K562 (cell line): ENCODE results near the gene OSGEP. TPM values are rescaled to one million over a fixed set of nuclear protein-coding genes. Genes with fewer than 3 reads are reported as not detected.
A peak's percentile ranks its signal among the peaks of the same experiment; 100 is the strongest.

Source experiments
- ELF4 ChIP-seq: fragments of 450-650 bp; formaldehyde crosslinking; IDR thresholded peaks from 2 replicates; pipeline ENCODE4 v1.4.0; 2022; ENCODE audit warnings: missing genetic modification characterization
- L3MBTL2 ChIP-seq: fragments of 450-650 bp; IDR thresholded peaks from 2 replicates; pipeline ENCODE4 v1.6.1; 2016; ENCODE audit warnings: mild to moderate bottlenecking, moderate library complexity
- MCM2 ChIP-seq: fragments of 450-650 bp; IDR thresholded peaks from 2 replicates; pipeline ENCODE4 v1.6.1; 2017; ENCODE audit warnings: low read depth, mild to moderate bottlenecking
- NCOA2 ChIP-seq, 2 experiments: fragments of 450-650 bp; IDR thresholded peaks; 2 replicates each; pipeline ENCODE4 v1.6.1; 2018; ENCODE audit warnings: mild to moderate bottlenecking in 2 of 2, moderate library complexity in 1 of 2; ENCODE audit not compliant: partially characterized antibody in 2 of 2
- PYGO2 ChIP-seq: fragments of 450-650 bp; IDR thresholded peaks from 2 replicates; pipeline ENCODE4 v1.6.1; 2016; ENCODE audit warnings: mild to moderate bottlenecking, missing genetic modification characterization, moderate library complexity, missing compliant biosample characterization
- RBM22 ChIP-seq: fragments of 200-400 bp; formaldehyde crosslinking; IDR thresholded peaks from 2 replicates; pipeline ENCODE4 v1.6.1; 2018; ENCODE audit warnings: low read length, low read depth; ENCODE audit not compliant: poor library complexity, severe bottlenecking
- SAFB ChIP-seq: fragments of 200-400 bp; formaldehyde crosslinking; IDR thresholded peaks from 2 replicates; pipeline ENCODE4 v1.6.1; 2017; ENCODE audit warnings: low read depth, low read length, borderline replicate concordance
- TFAP4 ChIP-seq: sonication (generic); formaldehyde crosslinking; IDR thresholded peaks from 2 replicates; pipeline ENCODE4 v1.8.0; 2022; ENCODE audit warnings: missing genetic modification reagents, mild to moderate bottlenecking, moderate library complexity, borderline replicate concordance
- UBTF ChIP-seq, 2 experiments: IDR thresholded peaks; 2 replicates each; pipeline ENCODE4 v1.6.1; 2012; ENCODE audit warnings: improper control_type of control experiment in 2 of 2, low read depth in 2 of 2, low read length in 2 of 2, borderline replicate concordance in 1 of 2
- ZBTB26 ChIP-seq: fragments of 450-650 bp; formaldehyde crosslinking; IDR thresholded peaks from 2 replicates; pipeline ENCODE4 v1.4.0; 2022; ENCODE audit warnings: missing genetic modification characterization
- ZBTB33 ChIP-seq: sonication (generic); formaldehyde crosslinking; IDR thresholded peaks from 2 replicates; pipeline ENCODE4 v1.8.1; 2023; ENCODE audit warnings: mild to moderate bottlenecking, missing genetic modification reagents
- ZBTB7A ChIP-seq: IDR thresholded peaks from 2 replicates; pipeline ENCODE4 v1.6.1; 2011; ENCODE audit warnings: low read depth, mild to moderate bottlenecking, low read length, moderate library complexity, borderline replicate concordance; ENCODE audit not compliant: control insufficient read depth
- ZNF146 ChIP-seq: IDR thresholded peaks from one replicate; pipeline ENCODE4 v1.6.1; 2018; ENCODE audit warnings: missing compliant biosample characterization; ENCODE audit not compliant: unreplicated experiment
- ZNF224 ChIP-seq: sonication (generic); formaldehyde crosslinking; IDR thresholded peaks from 2 replicates; pipeline ENCODE4 v1.8.0; 2022; ENCODE audit warnings: mild to moderate bottlenecking, missing genetic modification reagents
- ZNF277 ChIP-seq: fragments of 250-450 bp; sonication (Bioruptor Pico); IDR thresholded peaks from 2 replicates; pipeline ENCODE4 v1.8.0; 2022; ENCODE audit warnings: inconsistent platforms, mild to moderate bottlenecking, moderate library complexity, borderline replicate concordance
- ZNF384 ChIP-seq: IDR thresholded peaks from 2 replicates; pipeline ENCODE4 v1.6.1; 2012; ENCODE audit warnings: low read depth, low read length, improper control_type of control experiment
- ZNF436 ChIP-seq: fragments of 250-450, 450-650 bp; sonication (Bioruptor Pico); formaldehyde crosslinking; IDR thresholded peaks from 2 replicates; pipeline ENCODE4 v1.7.0; 2020; ENCODE audit warnings: mild to moderate bottlenecking
- ZNF589 ChIP-seq: fragments of 200-800 bp; sonication (Bioruptor generic); IDR thresholded peaks from 2 replicates; pipeline ENCODE4 v1.6.1; 2016; ENCODE audit warnings: low read depth, missing genetic modification characterization, missing compliant biosample characterization
- ZSCAN32 ChIP-seq: fragments of 450-650 bp; formaldehyde crosslinking; IDR thresholded peaks from 2 replicates; pipeline ENCODE4 v1.4.0; 2020; ENCODE audit warnings: mild to moderate bottlenecking, moderate library complexity
- polyA plus RNA-seq, 8 experiments: library from polyadenylated mRNA; depleted of rRNA in 4 of 8; stranded (reverse) in 5 of 8; unstranded in 3 of 8; fragments of >200 nt; fragmentation: Nextera tagmentation in 2 of 8; fragmentation: Illumina TruSeq in 1 of 8; extraction: Ambion mirVana in 2 of 8; extraction: Trizol in 1 of 8; gene quantifications; 2 replicates each; pipeline versions ENCODE4 v1.2.1 to v1.2.3, GENCODE V29; 2011 to 2014; ENCODE audit warnings: inconsistent platforms in 1 of 8, missing spikeins in 1 of 8
- total RNA-seq, 7 experiments: library from RNA; depleted of rRNA in 6 of 7; stranded (reverse); fragments of >200 nt in 6 of 7; fragmentation: Illumina TruSeq in 2 of 7; extraction: Trizol in 2 of 7; gene quantifications; 2 replicates each; pipeline versions ENCODE4 v1.2.1 to v1.2.3, GENCODE V29; 2011 to 2021; ENCODE audit warnings: low replicate concordance in 1 of 7

OSGEP gene
- total and polyA plus RNA-seq, 9 of the 15 experiments (the other 6 are each of a cell fraction or from before 2014, with no cell fraction given) = 32.1 to 59.2 (median 44.1) TPM

GRCh38 chr14:20477211-20477876 lies 22.7 kb upstream of the OSGEP start (continued):
- TF ChIP-seq PYGO2 (tag) = no peak
- no peak for TF ChIP-seq MCM2
- no peak for TF ChIP-seq ZNF277 (CRISPR knock-in tag)
- no peak for TF ChIP-seq SAFB
- no peak for TF ChIP-seq ZNF436
- TF ChIP-seq ZBTB33 (CRISPR knock-in tag) = no peak
- TF ChIP-seq ZNF589 = peak; percentile 65
- TF ChIP-seq ZBTB7A = no peak
- TF ChIP-seq NCOA2 (IDR thresholded peaks at IDR 0.05; ENCODE audit: partially characterized antibody in 2 of 2) = no peak
- TF ChIP-seq ZNF384 = no peak
- TF ChIP-seq UBTF (IDR thresholded peaks at IDR 0.05; ENCODE audit: borderline replicate concordance in 1 of 2, low read depth in 2 of 2, low read length in 2 of 2) = no peak
- no peak for TF ChIP-seq RBM22
- TF ChIP-seq ELF4 = peak; percentile 66; the same call in 1 of the 2 replicates
- TF ChIP-seq ZNF224 (CRISPR knock-in tag) = no peak
- TF ChIP-seq ZSCAN32 (CRISPR knock-in tag) = no peak
- TF ChIP-seq TFAP4 = peak; percentile 90
- TF ChIP-seq L3MBTL2 = no peak
- 0 out of 2 replicates have a peak, but pooled peaks have one; percentile 44 for TF ChIP-seq ZBTB26 (CRISPR knock-in tag)
- no peak for TF ChIP-seq ZNF146
